Myocyte (in vitro differentiated cells): ENCODE results near the gene CCDC117. TPM values are rescaled to one million over a fixed set of nuclear protein-coding genes. Genes with fewer than 3 reads are reported as not detected.

Experiments
- DNase-seq: peaks from one replicate; pipeline ENCODE4 v3.0.0-alpha.2; 2012; ENCODE audit warnings: low read depth
- total RNA-seq: library from RNA; depleted of rRNA; stranded (reverse); fragments of >200 nt; gene quantifications from 2 replicates; pipeline ENCODE4 v1.2.3, GENCODE V29; 2014

CCDC117 gene
- total RNA-seq, 1 donor from 2014 or later = 37.1 TPM

GRCh38 chr22:28769394-28770085 lies 3.0 kb upstream of the CCDC117 start:
- DNase-seq = no peak

DNA sequence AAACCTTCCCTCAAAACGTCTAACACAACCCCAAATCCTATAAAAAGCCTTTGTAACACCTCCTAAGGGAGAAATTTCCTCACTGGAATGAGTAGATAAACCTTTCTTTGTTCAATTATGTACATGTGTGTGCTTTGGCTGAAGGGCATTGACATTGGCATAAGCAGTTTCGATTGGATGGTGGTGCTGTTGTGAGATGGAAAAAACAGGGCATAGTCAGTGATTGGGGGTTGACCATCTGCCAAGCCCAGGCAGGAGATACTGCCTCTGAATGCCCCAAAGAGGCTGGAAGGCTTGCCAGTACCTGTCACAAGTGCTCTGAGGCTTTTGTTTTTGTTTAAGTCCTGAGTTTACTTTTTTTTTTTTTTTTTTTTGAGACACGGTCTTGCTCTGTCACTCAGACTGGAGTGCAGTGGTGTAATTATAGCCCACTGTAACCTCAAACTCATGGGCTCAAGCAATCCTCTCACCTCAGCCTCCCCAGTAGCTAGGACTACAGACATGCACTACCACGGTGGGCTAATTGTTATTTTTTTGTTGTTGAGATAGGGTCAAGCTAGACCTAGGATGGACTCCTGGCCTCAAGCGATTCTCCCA lies 1.2 kb upstream of the CCDC117 start:
- DNase-seq = no peak

GRCh38 chr22:28773461-28773867 lies 969 bp downstream of the CCDC117 start:
- no peak for DNase-seq

DNA sequence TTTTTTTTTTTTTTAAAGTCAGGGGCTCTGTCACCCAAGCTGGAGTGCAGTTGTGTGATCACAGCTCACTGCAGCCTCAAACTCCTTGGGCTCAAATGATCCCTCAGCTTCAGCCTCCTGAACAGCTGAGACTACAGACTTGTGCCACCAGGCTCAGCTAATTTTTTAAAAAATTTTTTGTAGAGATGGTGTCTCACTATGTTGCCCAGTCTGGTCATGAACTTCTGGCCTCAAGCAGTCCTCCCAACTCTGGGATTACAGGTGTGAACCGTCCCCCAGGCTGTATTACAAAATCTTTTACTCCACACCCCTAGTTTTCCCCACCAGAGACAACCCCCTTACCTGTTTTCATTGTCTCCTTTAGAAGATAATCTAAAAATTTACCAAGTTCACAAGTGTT lies 1.9 kb downstream of the CCDC117 start:
- no peak for DNase-seq

DNA sequence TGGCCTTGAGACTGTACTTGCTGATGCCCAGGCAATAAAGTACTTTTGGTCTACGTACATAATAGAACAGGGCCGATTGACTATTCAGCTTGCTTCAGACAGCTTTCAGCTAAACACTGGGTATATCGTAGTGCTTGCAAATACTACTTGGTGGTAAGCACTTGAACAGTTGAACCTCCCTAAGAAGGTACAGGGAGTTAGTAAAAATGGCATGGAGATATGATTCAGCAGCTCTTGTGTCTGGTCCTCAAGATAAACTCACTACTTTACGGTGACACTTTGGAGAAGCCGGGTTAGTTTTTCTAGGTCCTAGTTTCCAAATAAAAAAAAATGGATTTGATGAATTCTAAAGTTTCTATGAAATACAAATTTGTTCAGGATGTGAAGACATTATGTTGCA lies 7.3 kb downstream of the CCDC117 start:
- no peak for DNase-seq

DNA sequence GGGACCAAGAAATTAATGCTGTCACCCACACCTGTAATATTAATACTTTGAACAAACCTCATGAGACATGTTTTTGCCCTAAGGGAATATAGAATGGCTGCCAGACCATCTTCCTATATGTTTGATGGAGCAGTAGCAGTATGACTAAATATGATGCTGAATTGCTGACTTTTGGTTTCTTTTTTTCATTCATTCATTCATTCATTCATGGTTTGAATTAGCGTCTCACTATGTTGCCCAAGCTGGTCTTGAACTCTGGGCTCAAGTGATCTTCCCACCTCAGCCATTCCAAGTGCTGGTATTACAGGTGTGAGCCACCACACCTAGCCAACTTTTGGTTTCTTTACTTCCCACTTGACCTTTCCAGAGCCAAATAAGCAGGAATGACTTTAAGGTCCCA lies 7.8 kb downstream of the CCDC117 start:
- no peak for DNase-seq

- DNase-seq = no peak
Measured at GRCh38 chr22:28783786-28784671, 11.5 kb downstream of the CCDC117 start.

- no peak for DNase-seq
Measured at GRCh38 chr22:28788601-28789000, 16.1 kb downstream of the CCDC117 start.

- DNase-seq = no peak
Measured at GRCh38 chr22:28791124-28791523, 18.6 kb downstream of the CCDC117 start.

DNA sequence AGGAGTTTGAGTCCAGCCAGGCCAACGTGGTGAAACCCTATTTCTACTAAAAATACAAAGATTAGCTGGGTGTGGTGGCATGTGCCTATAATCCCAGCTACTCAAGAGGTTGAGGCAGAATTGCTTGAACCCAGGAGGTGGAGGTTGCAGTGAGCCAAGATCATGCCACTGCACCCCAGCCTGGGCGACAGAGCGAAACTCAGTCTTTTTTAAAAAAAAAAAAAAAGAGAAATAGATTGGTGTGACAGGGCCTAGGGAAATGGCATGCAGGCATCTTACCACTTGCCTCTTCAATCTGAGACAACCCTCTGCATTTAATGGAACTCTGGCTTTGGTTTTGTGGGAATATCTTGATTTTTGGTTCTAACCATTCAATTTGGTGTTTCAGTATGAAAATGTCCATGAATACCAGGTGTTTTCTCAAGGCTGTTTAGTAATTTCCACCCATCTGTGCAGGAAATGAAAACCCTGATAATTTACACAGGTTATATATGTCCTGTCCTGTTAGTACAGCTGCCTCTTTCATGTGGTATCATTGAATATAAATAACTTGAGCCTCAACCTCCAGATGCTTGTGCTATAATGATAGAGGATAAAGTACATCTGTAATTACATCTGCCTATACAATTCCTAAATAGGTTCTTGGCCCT lies 19.5 kb downstream of the CCDC117 start:
- no peak for DNase-seq

DNA sequence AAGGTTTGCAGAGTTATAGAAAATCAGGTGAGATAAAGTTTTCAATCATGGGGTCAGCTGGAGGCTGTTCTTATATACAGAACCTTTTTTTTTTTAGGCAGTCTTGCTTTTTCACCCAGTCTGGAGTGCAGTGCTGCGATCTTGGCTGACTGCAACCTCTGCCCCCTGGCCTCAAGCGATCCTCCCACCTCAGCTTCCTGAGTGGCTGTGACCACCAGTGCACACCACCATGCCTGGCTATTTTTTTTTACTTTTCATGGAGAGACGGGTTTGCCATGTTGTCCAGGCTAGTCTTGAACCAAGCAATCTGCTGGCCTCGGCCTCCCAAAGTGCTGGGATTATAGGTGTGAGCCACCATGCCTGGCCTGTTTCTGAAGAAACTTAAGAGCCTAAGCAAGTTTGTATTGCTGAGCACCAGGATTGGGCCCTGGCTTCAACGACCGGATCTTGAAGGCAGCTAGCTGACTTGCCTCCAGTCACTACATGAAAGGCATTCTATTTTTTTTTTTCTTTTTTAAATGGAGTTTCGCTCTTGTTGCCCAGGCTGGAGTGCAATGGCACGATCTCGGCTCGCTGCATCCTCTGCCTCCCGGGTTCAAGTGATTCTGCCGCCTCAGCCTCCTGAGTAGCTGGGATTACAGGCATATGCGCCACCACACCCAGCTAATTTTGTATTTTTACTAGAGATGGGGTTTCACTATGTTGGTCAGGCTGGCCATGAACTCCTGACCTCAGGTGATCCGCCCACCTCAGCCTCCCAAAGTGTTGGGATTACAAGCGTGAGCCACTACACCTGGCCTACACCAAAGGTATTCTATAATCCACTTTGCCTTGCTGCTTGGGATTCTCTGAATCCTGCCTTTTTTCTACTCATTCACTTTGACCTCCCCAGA lies 20.2 kb downstream of the CCDC117 start:
- no peak for DNase-seq

DNA sequence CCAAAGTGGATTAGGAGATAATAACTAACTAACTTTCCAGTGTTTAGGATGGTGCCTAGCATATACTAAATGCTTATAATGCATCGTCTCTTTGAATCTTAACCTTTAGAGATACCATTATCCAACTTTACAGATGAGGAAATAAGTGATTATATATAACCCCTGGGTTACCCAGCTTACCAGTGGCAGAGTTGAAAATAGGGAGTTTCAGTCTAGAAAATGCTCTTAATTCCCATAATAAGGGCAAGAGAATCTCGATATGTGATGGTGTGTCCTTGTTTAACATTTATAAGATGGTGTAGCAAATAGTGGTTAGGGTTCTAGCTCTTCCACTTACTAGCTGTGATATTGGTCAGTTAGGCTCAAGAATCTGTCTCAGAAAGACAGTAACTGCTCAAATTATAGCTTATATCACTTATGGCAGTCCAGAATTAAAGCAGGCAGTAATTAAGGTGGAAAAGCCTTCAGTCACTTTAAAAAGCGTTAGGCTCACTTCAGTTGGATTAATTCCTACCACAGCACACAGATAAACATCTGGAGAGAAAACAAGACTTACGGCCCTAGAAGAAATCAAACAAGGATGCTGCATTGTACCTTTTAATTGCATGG lies 21.6 kb downstream of the CCDC117 start:
- DNase-seq = no peak

DNA sequence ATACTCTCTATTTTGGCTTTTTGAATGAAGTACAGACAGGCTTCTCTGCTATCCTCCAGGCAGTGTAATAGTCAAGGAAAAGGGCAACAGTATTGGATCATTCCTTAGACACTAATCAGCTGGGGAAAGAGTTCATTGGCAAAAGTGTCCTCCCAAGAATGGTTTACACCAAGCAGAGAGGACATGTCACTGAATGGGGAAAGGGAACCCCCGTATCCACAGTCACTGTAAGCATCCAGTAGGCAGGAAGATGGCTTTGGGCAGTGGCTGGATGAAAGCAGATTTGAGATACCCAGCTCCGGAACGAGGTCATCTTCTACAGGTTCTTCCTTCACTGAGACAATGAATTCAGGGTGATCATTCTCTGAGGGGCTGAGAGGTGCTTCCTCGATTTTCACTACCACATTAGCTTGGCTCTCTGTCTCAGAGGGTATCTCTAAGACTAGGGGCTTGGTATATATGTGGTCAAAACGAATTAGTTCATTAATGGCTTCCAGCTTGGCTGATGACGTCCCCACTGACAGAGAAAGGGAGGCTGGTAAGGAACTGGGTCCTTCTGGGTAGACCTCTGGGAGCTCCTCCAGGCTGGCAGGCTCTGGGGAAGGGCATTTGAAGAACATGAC lies 22.7 kb downstream of the CCDC117 start:
- no peak for DNase-seq

DNA sequence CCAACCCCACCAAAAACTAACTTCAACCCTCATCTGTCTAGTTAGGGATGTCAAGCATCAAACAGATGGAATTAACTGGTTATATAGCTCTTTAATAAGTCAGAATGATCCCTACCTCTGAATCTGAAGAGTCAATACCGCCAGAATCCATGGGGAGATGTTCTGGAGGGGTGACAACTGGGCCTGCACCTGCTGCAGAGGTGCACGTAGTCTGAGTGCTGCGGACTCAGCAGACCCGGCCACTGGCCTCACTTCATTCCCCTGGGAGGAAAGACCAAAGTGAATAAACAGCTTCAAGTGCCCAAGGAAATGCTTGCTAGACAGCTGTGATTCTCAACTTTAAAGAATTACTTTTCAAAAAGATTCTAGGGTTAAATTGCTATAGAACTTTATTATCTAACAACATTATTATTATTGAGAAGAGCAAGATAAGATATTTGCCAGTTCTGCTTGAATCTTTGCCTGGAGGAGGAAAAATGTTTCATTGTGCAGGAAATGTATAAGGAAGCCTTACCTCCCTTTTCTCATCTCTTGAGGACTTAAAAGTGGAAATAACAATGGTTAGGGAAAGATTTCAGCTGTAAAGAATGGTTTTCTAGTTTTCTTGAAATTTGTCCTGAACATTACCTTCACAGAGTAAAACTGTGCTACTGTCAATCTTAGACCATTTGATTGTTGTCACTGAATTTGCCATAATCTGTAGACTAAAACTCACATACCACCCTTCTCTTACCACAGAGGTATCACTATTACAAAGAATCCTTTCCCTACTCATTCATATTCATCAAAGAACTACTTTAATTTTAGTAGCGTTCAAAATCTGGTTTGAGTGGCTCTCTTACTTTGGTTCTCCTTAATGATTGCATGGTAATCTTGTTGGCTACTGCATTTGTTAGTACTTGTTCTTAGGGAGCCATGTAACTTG lies 23.7 kb downstream of the CCDC117 start:
- no peak for DNase-seq

GRCh38 chr22:28798810-28799605 lies 26.5 kb downstream of the CCDC117 start:
- DNase-seq = peak; percentile 71

- peak; percentile 84 for DNase-seq
Measured at GRCh38 chr22:28799606-28800307, 27.3 kb downstream of the CCDC117 start.
